ENCODE data around the gene PRR33. TPM values are rescaled to one million over a fixed set of nuclear protein-coding genes. Genes with fewer than 3 reads are reported as not detected.

Gene PRR33
- total RNA-seq, 6 experiments from 2014 or later = not detected

DNA sequence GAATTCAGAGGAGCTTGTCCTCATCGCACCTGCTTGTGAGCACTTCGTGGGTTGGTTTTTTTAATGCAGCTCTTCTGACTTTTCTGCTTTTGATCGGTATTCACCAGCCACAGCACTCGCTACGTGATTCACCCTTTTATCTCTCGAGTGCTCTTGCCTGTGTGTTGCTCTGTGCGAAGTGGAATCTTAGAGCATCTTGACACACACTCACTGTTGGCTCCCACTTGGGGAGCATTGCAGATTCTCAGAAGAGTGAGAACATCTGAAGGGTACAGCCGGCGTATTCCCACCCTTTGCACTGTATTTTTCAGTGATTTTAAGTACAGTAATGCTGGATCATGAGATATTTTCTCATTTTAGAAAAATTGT, 38.8 kb upstream of the PRR33 start:
- H3K36me3 ChIP-seq = no peaks in the 10 kb centered on the region
- no peak overlapping the region for H3K27ac ChIP-seq
- DNase-seq (no peak), ATAC-seq (no peak)
- H3K4me3 ChIP-seq = no peak overlapping the region
- H3K4me1 ChIP-seq = no peaks in the 10 kb centered on the region
- H3K9me3 ChIP-seq = no peaks in the 10 kb centered on the region
- no peaks in the 10 kb centered on the region for H3K27me3 ChIP-seq
- WGBS (ENCODE audit: insufficient coverage, low coverage, low lambda C conversion rate, missing lambda C conversion rate) = 88% methylated on average over 9 of the region's 9 CpGs
- no peak for TF ChIP-seq POLR2A (IDR thresholded peaks at IDR 0.05)
- TF ChIP-seq, protein P1, sequence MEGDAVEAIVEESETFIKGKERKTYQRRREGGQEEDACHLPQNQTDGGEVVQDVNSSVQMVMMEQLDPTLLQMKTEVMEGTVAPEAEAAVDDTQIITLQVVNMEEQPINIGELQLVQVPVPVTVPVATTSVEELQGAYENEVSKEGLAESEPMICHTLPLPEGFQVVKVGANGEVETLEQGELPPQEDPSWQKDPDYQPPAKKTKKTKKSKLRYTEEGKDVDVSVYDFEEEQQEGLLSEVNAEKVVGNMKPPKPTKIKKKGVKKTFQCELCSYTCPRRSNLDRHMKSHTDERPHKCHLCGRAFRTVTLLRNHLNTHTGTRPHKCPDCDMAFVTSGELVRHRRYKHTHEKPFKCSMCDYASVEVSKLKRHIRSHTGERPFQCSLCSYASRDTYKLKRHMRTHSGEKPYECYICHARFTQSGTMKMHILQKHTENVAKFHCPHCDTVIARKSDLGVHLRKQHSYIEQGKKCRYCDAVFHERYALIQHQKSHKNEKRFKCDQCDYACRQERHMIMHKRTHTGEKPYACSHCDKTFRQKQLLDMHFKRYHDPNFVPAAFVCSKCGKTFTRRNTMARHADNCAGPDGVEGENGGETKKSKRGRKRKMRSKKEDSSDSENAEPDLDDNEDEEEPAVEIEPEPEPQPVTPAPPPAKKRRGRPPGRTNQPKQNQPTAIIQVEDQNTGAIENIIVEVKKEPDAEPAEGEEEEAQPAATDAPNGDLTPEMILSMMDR (IDR thresholded peaks at IDR 0.05) = no peak
- intact Hi-C loops (cut with DNase I) = no loop called here

DNA sequence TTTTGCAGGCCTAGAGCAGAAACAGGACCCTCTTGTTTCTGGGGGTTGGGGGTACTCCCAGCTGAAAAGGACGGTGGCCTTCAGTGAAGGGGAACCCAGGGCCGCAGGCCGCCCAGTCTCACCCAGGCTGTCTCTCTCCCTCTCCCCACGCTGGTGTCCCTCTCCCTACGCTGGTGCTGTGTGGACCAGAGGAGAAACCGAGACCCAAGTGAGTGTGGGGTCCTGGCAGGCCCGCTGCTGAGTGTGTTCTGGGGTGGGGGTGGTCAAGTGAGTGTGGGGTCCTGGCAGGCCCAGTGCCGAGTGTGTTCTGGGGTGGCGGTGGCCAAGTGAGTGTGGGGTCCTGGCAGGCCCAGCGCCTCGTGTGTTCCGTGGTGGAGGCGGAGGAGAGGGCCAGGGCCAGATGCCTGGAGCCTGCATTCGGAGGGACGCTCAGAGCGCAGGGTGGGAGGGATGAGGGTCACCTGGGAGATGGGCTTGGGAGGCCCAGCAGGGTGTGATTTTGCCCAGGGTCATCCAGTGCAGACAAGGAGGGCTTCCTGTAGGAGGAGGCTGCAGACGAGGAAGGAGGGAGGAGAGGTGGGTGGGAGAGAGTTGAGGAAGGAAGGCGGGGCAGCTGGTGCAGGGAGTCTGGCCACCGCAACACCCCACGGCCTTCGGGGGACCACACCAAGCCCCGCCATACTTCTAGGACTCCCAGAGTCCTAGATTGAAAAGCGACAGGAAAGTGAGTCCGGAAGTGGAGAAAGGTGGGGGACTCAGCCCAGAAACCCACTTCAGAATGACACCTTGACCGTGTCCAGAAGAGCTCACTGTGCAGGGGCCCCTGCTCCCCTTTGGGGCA, 38.1 kb upstream of the PRR33 start:
- H3K9me3 ChIP-seq = no peaks in the 10 kb centered on the region
- WGBS (ENCODE audit: insufficient coverage, low coverage, low lambda C conversion rate, missing lambda C conversion rate) = 89% methylated on average over 12 of the region's 25 CpGs
- no peaks in the 10 kb centered on the region for H3K36me3 ChIP-seq
- ATAC-seq (no peak), DNase-seq (peak in 2 of 3 donors; percentile 7 to 30)
- TF ChIP-seq, protein P1 (IDR thresholded peaks at IDR 0.05) = no peak
- no peak for TF ChIP-seq POLR2A (IDR thresholded peaks at IDR 0.05)
- H3K4me3 ChIP-seq = no peak overlapping the region
- intact Hi-C loops (cut with DNase I) = no loop called here
- no peak overlapping the region for H3K27ac ChIP-seq
- H3K4me1 ChIP-seq = no peaks in the 10 kb centered on the region
- H3K27me3 ChIP-seq = no peaks in the 10 kb centered on the region

DNA sequence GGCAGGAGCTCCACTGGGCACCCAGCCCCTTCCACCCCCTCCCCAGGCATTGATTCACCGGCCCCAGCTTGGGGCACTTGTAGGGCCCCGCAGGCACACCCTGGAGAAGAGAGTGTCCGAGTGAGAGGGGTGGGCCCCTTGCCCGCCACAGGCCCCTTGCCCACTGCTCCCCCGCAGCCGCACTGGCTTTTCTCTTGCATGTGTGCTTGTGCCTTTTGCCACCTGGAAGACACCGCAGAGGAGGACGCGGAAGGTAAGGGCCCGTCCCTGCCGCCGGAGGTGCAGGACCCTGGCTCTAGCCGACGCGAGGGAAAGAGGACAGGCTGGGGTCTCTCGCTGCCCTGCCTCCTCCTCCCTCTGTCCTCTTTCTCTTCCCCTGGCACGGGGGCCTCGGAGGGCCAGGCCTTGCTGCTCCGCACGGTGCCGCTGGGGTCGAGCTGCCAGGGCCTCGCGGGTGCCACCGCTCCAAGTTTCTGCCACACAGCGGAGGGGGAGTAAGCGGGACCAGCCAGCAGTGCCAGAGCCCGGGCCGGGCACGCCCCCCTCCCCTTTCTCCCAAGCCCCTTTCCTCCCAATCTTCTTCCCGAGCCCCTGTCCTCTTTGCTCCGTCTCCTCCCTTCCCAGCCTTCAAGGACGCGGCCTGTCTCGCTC, 37.3 kb upstream of the PRR33 start:
- H3K27ac ChIP-seq = no peak overlapping the region
- ATAC-seq = no peak
- intact Hi-C loops (cut with DNase I) = no loop called here
- DNase-seq = peak; percentile 14 to 45 (median 43)
- H3K4me3 ChIP-seq = no peak overlapping the region
- no peaks in the 10 kb centered on the region for H3K4me1 ChIP-seq
- WGBS (ENCODE audit: insufficient coverage, low coverage, low lambda C conversion rate, missing lambda C conversion rate) = 83% methylated on average over 14 of the region's 35 CpGs
- H3K36me3 ChIP-seq = no peaks in the 10 kb centered on the region
- H3K27me3 ChIP-seq = no peaks in the 10 kb centered on the region
- H3K9me3 ChIP-seq = no peaks in the 10 kb centered on the region
- no peak for TF ChIP-seq POLR2A (IDR thresholded peaks at IDR 0.05)
- TF ChIP-seq, protein P1 (IDR thresholded peaks at IDR 0.05) = no peak

DNA sequence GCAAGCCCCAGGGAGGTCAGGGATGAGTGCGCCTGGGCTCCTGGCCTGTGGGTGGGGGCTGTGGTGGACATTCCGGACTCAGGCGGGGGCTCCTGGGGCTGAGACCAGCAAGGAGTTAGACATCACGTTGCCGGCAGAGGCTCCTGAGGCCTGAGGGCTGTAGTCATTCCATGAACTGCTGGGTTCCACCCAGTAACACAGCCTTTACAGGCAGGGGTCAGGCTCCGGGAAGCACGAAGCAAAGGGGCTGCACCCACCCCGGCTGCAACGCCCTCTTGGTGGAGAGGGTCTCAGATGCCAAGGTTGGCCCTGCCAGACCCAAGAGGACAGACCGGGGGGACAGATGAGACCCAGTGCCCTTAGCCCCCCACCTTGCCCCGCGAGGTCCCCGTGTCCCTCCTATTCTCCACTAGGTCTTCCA, 36.8 kb upstream of the PRR33 start:
- 70% methylated on average over 2 of the region's 13 CpGs for WGBS (ENCODE audit: insufficient coverage, low coverage, low lambda C conversion rate, missing lambda C conversion rate)
- H3K9me3 ChIP-seq = no peaks in the 10 kb centered on the region
- no peak for ATAC-seq
- DNase-seq = peak in 2 of 3 donors; percentile 7 to 41
- H3K36me3 ChIP-seq = no peaks in the 10 kb centered on the region
- H3K4me1 ChIP-seq = no peaks in the 10 kb centered on the region
- TF ChIP-seq POLR2A (IDR thresholded peaks at IDR 0.05) = no peak
- TF ChIP-seq, protein P1 (IDR thresholded peaks at IDR 0.05) = no peak
- H3K4me3 ChIP-seq = no peak overlapping the region
- H3K27ac ChIP-seq = no peak overlapping the region
- H3K27me3 ChIP-seq = no peaks in the 10 kb centered on the region
- intact Hi-C loops (cut with DNase I) = no loop called here

All from right lobe of liver (tissue), 6 donors.